ENCODE measurements around the gene PGAM5.

Gene PGAM5

GRCh38 chr12:132710405-132711079, at the start of gene PGAM5:
TSS of gene PGAM5 (plus strand) at chr12:132710842. CDS start at chr12:132710877, 35 bp downstream.
- DNase-seq (ENCODE audit: low read depth in 3 of 3), result peak; percentile 77 to 89 (median 84)

GRCh38 chr12:132660996-132661395, 49.6 kb upstream of the PGAM5 start:
- no peak for DNase-seq (ENCODE audit: low read depth in 3 of 3)

- DNase-seq (ENCODE audit: low read depth in 3 of 3), result no peak
These were observed 48.7 kb upstream of the PGAM5 start for GRCh38 chr12:132661972-132662371.

GRCh38 chr12:132662901-132663755, 47.5 kb upstream of the PGAM5 start:
- no peak for DNase-seq (ENCODE audit: low read depth in 3 of 3)

- no peak for DNase-seq (ENCODE audit: low read depth in 3 of 3)
These were observed 46.2 kb upstream of the PGAM5 start for GRCh38 chr12:132664206-132665148.

- DNase-seq (ENCODE audit: low read depth in 3 of 3), result no peak
These were observed 45.5 kb upstream of the PGAM5 start for GRCh38 chr12:132665149-132665491.

GRCh38 chr12:132665794-132666193, 44.8 kb upstream of the PGAM5 start:
- no peak for DNase-seq (ENCODE audit: low read depth in 3 of 3)

- no peak for DNase-seq (ENCODE audit: low read depth in 3 of 3)
These were observed 42.2 kb upstream of the PGAM5 start for GRCh38 chr12:132668191-132669088.

GRCh38 chr12:132669166-132669879, 41.3 kb upstream of the PGAM5 start:
- DNase-seq (ENCODE audit: low read depth in 3 of 3), result no peak

GRCh38 chr12:132672116-132672515, 38.5 kb upstream of the PGAM5 start:
- no peak for DNase-seq (ENCODE audit: low read depth in 3 of 3)

- no peak for DNase-seq (ENCODE audit: low read depth in 3 of 3)
These were observed 38.0 kb upstream of the PGAM5 start for GRCh38 chr12:132672678-132673077.

- DNase-seq (ENCODE audit: low read depth in 3 of 3), result no peak
These were observed 37.1 kb upstream of the PGAM5 start for GRCh38 chr12:132673288-132674179.

GRCh38 chr12:132674561-132674960, 36.1 kb upstream of the PGAM5 start:
- no peak for DNase-seq (ENCODE audit: low read depth in 3 of 3)

GRCh38 chr12:132675757-132676432, 34.7 kb upstream of the PGAM5 start:
- DNase-seq (ENCODE audit: low read depth in 3 of 3), result no peak

- no peak for DNase-seq (ENCODE audit: low read depth in 3 of 3)
These were observed 33.1 kb upstream of the PGAM5 start for GRCh38 chr12:132677492-132677891.

- DNase-seq (ENCODE audit: low read depth in 3 of 3), result no peak
These were observed 25.2 kb upstream of the PGAM5 start for GRCh38 chr12:132685400-132685799.

GRCh38 chr12:132686825-132687210, 23.8 kb upstream of the PGAM5 start:
- DNase-seq (ENCODE audit: low read depth in 3 of 3), result peak in 1 of 3 experiments; percentile 2

Data from stimulated activated CD4-positive, alpha-beta T cell treated with anti-CD3 and anti-CD28 coated beads, TNF-alpha, amount 100 ng/mL, for 4 hours (primary cell).